ENCODE results near the gene REM2. TPM values are rescaled to one million over a fixed set of nuclear protein-coding genes. Genes with fewer than 3 reads are reported as not detected.

The REM2 gene
- total RNA-seq, 1 experiment from 2014 or later = 0.47 TPM

GRCh38 chr14:22848351-22849164 lies 34.5 kb upstream of the REM2 start:
- Histone ChIP-seq H3K4me2 (ENCODE audit: low read length) (no peak overlapping the region), H3K9me2 (ENCODE audit: insufficient read depth) (no peaks in the 10 kb centered on the region), H3K4me1 (ENCODE audit: control insufficient read depth in 1 of 2, insufficient read depth in 2 of 2, low read length in 2 of 2) (peaks cover 3 to 10% of the 10 kb centered on the region in 2 experiments; a peak in 2 of 4 replicates), H3K9ac (ENCODE audit: low read length) (no peak overlapping the region), H3K4me3 (replicated peaks in 1 of 2; ENCODE audit: low read depth in 1 of 2, low read length in 2 of 2) (no peak overlapping the region), H3K79me2 (ENCODE audit: insufficient read depth, low read length) (no peaks in the 10 kb centered on the region), H3K27me3 (ENCODE audit: insufficient read depth, low read length) (no peaks in the 10 kb centered on the region), H2AFZ (ENCODE audit: low read depth, low read length, poor library complexity, severe bottlenecking) (no peak overlapping the region), H3K27ac (ENCODE audit: low read depth, low read length) (no peak overlapping the region), H3K9me3 (ENCODE audit: control insufficient read depth in 1 of 2, insufficient read depth in 1 of 2, low read depth in 1 of 2, low read length in 2 of 2) (no peaks in the 10 kb centered on the region), H4K20me1 (ENCODE audit: insufficient read depth) (no peaks in the 10 kb centered on the region), H3K36me3 (ENCODE audit: control insufficient read depth in 1 of 2, insufficient read depth in 2 of 2, low read length in 2 of 2) (no peaks in the 10 kb centered on the region)
- ChIA-PET RAD21 (ENCODE audit: low non-redundant PET in 1 of 2, low total read pairs in 2 of 2, uncharacterized antibody in 2 of 2, unreplicated experiment in 2 of 2) (no interaction called here), CTCF (interaction anchor here (1.7 kb wide), 1 partner anchor 25 kb away, joined by 3 read pairs; no protein-coding TSS in a partner anchor), POLR2A (no interaction called here)
- BruUV-seq (replicated peaks) = no TSS peak
- intact Hi-C loops (cut with micrococcal nuclease) = no loop called here
- DNase-seq (ENCODE audit: low read depth, low spot score) = no peak
- no peak for ATAC-seq
- no peak for TF ChIP-seq EGR1 (IDR thresholded peaks at IDR 0.05; ENCODE audit: low read depth)
- no peak for TF ChIP-seq SIN3A (IDR thresholded peaks at IDR 0.05; ENCODE audit: low read depth)
- no peak for TF ChIP-seq POLR2A (IDR thresholded peaks at IDR 0.05; ENCODE audit: borderline replicate concordance, extremely low read depth, insufficient read depth, insufficient read length)
- no peak for TF ChIP-seq ZBTB33 (IDR thresholded peaks at IDR 0.05; ENCODE audit: extremely low read depth, insufficient replicate concordance, low read length)
- no peak for TF ChIP-seq YY1 (IDR thresholded peaks at IDR 0.05; ENCODE audit: extremely low read depth, insufficient replicate concordance, low read depth, low read length)
- no peak for TF ChIP-seq ZFX (IDR thresholded peaks at IDR 0.05)
- TF ChIP-seq, protein P1, sequence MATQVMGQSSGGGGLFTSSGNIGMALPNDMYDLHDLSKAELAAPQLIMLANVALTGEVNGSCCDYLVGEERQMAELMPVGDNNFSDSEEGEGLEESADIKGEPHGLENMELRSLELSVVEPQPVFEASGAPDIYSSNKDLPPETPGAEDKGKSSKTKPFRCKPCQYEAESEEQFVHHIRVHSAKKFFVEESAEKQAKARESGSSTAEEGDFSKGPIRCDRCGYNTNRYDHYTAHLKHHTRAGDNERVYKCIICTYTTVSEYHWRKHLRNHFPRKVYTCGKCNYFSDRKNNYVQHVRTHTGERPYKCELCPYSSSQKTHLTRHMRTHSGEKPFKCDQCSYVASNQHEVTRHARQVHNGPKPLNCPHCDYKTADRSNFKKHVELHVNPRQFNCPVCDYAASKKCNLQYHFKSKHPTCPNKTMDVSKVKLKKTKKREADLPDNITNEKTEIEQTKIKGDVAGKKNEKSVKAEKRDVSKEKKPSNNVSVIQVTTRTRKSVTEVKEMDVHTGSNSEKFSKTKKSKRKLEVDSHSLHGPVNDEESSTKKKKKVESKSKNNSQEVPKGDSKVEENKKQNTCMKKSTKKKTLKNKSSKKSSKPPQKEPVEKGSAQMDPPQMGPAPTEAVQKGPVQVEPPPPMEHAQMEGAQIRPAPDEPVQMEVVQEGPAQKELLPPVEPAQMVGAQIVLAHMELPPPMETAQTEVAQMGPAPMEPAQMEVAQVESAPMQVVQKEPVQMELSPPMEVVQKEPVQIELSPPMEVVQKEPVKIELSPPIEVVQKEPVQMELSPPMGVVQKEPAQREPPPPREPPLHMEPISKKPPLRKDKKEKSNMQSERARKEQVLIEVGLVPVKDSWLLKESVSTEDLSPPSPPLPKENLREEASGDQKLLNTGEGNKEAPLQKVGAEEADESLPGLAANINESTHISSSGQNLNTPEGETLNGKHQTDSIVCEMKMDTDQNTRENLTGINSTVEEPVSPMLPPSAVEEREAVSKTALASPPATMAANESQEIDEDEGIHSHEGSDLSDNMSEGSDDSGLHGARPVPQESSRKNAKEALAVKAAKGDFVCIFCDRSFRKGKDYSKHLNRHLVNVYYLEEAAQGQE (IDR thresholded peaks at IDR 0.05; ENCODE audit: low read depth) = no peak
- TF ChIP-seq, protein P2, sequence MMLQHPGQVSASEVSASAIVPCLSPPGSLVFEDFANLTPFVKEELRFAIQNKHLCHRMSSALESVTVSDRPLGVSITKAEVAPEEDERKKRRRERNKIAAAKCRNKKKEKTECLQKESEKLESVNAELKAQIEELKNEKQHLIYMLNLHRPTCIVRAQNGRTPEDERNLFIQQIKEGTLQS (IDR thresholded peaks at IDR 0.05) = no peak
- TF ChIP-seq, protein P3, sequence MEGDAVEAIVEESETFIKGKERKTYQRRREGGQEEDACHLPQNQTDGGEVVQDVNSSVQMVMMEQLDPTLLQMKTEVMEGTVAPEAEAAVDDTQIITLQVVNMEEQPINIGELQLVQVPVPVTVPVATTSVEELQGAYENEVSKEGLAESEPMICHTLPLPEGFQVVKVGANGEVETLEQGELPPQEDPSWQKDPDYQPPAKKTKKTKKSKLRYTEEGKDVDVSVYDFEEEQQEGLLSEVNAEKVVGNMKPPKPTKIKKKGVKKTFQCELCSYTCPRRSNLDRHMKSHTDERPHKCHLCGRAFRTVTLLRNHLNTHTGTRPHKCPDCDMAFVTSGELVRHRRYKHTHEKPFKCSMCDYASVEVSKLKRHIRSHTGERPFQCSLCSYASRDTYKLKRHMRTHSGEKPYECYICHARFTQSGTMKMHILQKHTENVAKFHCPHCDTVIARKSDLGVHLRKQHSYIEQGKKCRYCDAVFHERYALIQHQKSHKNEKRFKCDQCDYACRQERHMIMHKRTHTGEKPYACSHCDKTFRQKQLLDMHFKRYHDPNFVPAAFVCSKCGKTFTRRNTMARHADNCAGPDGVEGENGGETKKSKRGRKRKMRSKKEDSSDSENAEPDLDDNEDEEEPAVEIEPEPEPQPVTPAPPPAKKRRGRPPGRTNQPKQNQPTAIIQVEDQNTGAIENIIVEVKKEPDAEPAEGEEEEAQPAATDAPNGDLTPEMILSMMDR (IDR thresholded peaks at IDR 0.05 in 2 of 3, conservative IDR thresholded peaks at IDR 0.05 in 1 of 3; ENCODE audit: borderline replicate concordance in 1 of 3, insufficient read depth in 1 of 3, low read depth in 2 of 3, low read length in 2 of 3) = no peak
- TF ChIP-seq SRF (IDR thresholded peaks at IDR 0.05; ENCODE audit: low read depth) = no peak
- TF ChIP-seq EZH2 (IDR thresholded peaks at IDR 0.05) = no peak
- TF ChIP-seq ZNF274 (IDR thresholded peaks at IDR 0.05; ENCODE audit: low read depth, low read length) = no peak
- TF ChIP-seq FOSL1 (IDR thresholded peaks at IDR 0.05; ENCODE audit: low read depth) = no peak
- TF ChIP-seq CBX3 (IDR thresholded peaks at IDR 0.05; ENCODE audit: low read depth) = no peak
- no peak for TF ChIP-seq POLR2AphosphoS5 (IDR thresholded peaks at IDR 0.05; ENCODE audit: low read depth, low read length)
- no peak for TF ChIP-seq TCF7L2 (IDR thresholded peaks at IDR 0.05; ENCODE audit: borderline replicate concordance, extremely low read depth, insufficient read depth, insufficient read length)
- no peak for TF ChIP-seq EZH2phosphoT487 (IDR thresholded peaks at IDR 0.05; ENCODE audit: borderline replicate concordance)

Data from HCT116 (cell line).